Trophoblast cell (in vitro differentiated cells and primary cell): ENCODE data around the gene GDF7.
"Not testable (repeated sequence)": the region's sequence is repeated elsewhere in the genome, so short reads cannot be mapped to it uniquely, and the experiment has no call there.

ENCODE experiments used
- DNase-seq, 2 donors: peaks; one replicate each; pipeline ENCODE4 v3.0.0-alpha.2; 2016
- H2AFZ ChIP-seq: 2 replicates; pipeline ENCODE4 v1.6.1; 2013; ENCODE audit warnings: low read length, moderate library complexity, mild to moderate bottlenecking; ENCODE audit not compliant: insufficient read depth, poor library complexity
- H2AK5ac ChIP-seq: 2 replicates; pipeline ENCODE4 v1.6.1; 2013; ENCODE audit warnings: mild to moderate bottlenecking, low read length
- H2BK120ac ChIP-seq: 2 replicates; pipeline ENCODE4 v1.6.1; 2013; ENCODE audit warnings: low read length, mild to moderate bottlenecking, moderate library complexity; ENCODE audit not compliant: insufficient read depth, poor library complexity
- H2BK12ac ChIP-seq: 2 replicates; pipeline ENCODE4 v1.6.1; 2013; ENCODE audit warnings: mild to moderate bottlenecking, low read length, moderate library complexity
- H2BK5ac ChIP-seq: 2 replicates; pipeline ENCODE4 v1.6.1; 2013; ENCODE audit warnings: low read length, low read depth, moderate library complexity, mild to moderate bottlenecking; ENCODE audit not compliant: poor library complexity
- H3K14ac ChIP-seq: 2 replicates; pipeline ENCODE4 v1.6.1; 2013; ENCODE audit warnings: mild to moderate bottlenecking, low read length
- H3K18ac ChIP-seq: 2 replicates; pipeline ENCODE4 v1.6.1; 2013; ENCODE audit warnings: mild to moderate bottlenecking, low read length
- H3K23ac ChIP-seq: 2 replicates; pipeline ENCODE4 v1.6.1; 2013; ENCODE audit warnings: low read length
- H3K27ac ChIP-seq: 2 replicates; pipeline ENCODE4 v1.5.1; 2013; ENCODE audit warnings: low read depth, mild to moderate bottlenecking, inconsistent platforms, low read length, moderate library complexity
- H3K27me3 ChIP-seq: 2 replicates; pipeline ENCODE4 v1.6.1; 2013; ENCODE audit warnings: inconsistent platforms, mild to moderate bottlenecking, low read length, moderate library complexity; ENCODE audit not compliant: insufficient read depth
- H3K36me3 ChIP-seq, 2 experiments: 1 replicate in 1 of 2; 2 replicates in 1 of 2; pipeline ENCODE4 v1.6.1; 2013; ENCODE audit warnings: low read length in 2 of 2, mild to moderate bottlenecking in 2 of 2, moderate library complexity in 1 of 2; ENCODE audit not compliant: insufficient read depth in 2 of 2, control insufficient read depth in 1 of 2
- H3K4ac ChIP-seq: 2 replicates; pipeline ENCODE4 v1.6.1; 2013; ENCODE audit warnings: low read depth, mild to moderate bottlenecking, low read length, moderate library complexity
- H3K4me1 ChIP-seq, 2 experiments: 1 replicate in 1 of 2; 2 replicates in 1 of 2; pipeline ENCODE4 v1.6.1; 2013; ENCODE audit warnings: low read length in 2 of 2, mild to moderate bottlenecking in 2 of 2, moderate library complexity in 1 of 2; ENCODE audit not compliant: insufficient read depth in 2 of 2, control insufficient read depth in 1 of 2
- H3K4me2 ChIP-seq: 2 replicates; pipeline ENCODE4 v1.6.1; 2013; ENCODE audit warnings: inconsistent platforms, mild to moderate bottlenecking, low read length, moderate library complexity
- H3K4me3 ChIP-seq: 2 replicates; pipeline ENCODE4 v1.5.1; 2013; ENCODE audit warnings: mild to moderate bottlenecking, low read depth, low read length, inconsistent platforms
- H3K79me1 ChIP-seq: one replicate; pipeline ENCODE4 v1.6.1; 2013; ENCODE audit warnings: low read length
- H3K79me2 ChIP-seq: 2 replicates; pipeline ENCODE4 v1.6.1; 2013; ENCODE audit warnings: low read length, mild to moderate bottlenecking; ENCODE audit not compliant: control insufficient read depth, insufficient read depth, poor library complexity
- H3K9ac ChIP-seq: 2 replicates; pipeline ENCODE4 v1.6.1; 2013; ENCODE audit warnings: mild to moderate bottlenecking, low read length
- H3K9me3 ChIP-seq: 2 replicates; pipeline ENCODE4 v1.6.1; 2013; ENCODE audit warnings: low read depth, mild to moderate bottlenecking, control low read depth, inconsistent platforms, low read length; ENCODE audit not compliant: insufficient read depth
- H4K12ac ChIP-seq: 2 replicates; pipeline ENCODE4 v1.6.1; 2013; ENCODE audit warnings: low read depth, mild to moderate bottlenecking, low read length, moderate library complexity
- H4K8ac ChIP-seq: 2 replicates; pipeline ENCODE4 v1.6.1; 2013; ENCODE audit warnings: low read depth, mild to moderate bottlenecking, low read length, moderate library complexity
- H4K91ac ChIP-seq: one replicate; pipeline ENCODE4 v1.6.1; 2013; ENCODE audit warnings: low read depth, mild to moderate bottlenecking, low read length, moderate library complexity
- WGBS: extraction: QIAGEN DNeasy Blood & Tissue Kit; methylation state at CpG from one replicate; pipeline ENCODE4 v1.1.7; 2013; ENCODE audit warnings: missing lambda C conversion rate; ENCODE audit not compliant: insufficient read length, insufficient coverage; ENCODE audit errors: extremely low coverage; 5-methylcytosine and 5-hydroxymethylcytosine counted together

The GDF7 gene

GRCh38 chr2:20713585-20713984, 46.6 kb downstream of the GDF7 start:
- H3K4me1 ChIP-seq, H2AFZ ChIP-seq, H3K9me3 ChIP-seq, H3K27me3 ChIP-seq, H3K79me1 ChIP-seq, H3K4me2 ChIP-seq, H3K14ac ChIP-seq, H3K27ac ChIP-seq, H2BK12ac ChIP-seq, H3K4ac ChIP-seq, DNase-seq, H4K12ac ChIP-seq, H3K36me3 ChIP-seq, H4K8ac ChIP-seq, H3K4me3 ChIP-seq, H2BK120ac ChIP-seq, H2BK5ac ChIP-seq, H3K9ac ChIP-seq, H2AK5ac ChIP-seq, H3K79me2 ChIP-seq, H4K91ac ChIP-seq, H3K18ac ChIP-seq, H3K23ac ChIP-seq: not testable (repeated sequence)
- no CpG with 5 or more reads among the region's 3 CpGs for WGBS

- not testable (repeated sequence) for H3K4ac ChIP-seq, H3K27me3 ChIP-seq, H4K91ac ChIP-seq, H2AFZ ChIP-seq, H3K4me3 ChIP-seq, DNase-seq, H2BK120ac ChIP-seq, H3K79me1 ChIP-seq, H3K36me3 ChIP-seq, H2BK12ac ChIP-seq, H3K18ac ChIP-seq, H3K4me2 ChIP-seq, H3K9ac ChIP-seq, H2BK5ac ChIP-seq, H3K9me3 ChIP-seq, H3K14ac ChIP-seq, H3K79me2 ChIP-seq, H2AK5ac ChIP-seq, H3K23ac ChIP-seq, H3K27ac ChIP-seq, H4K8ac ChIP-seq, H4K12ac ChIP-seq, H3K4me1 ChIP-seq
- no CpG with 5 or more reads among the region's 2 CpGs for WGBS
Observed at GRCh38 chr2:20714412-20714811, 47.5 kb downstream of the GDF7 start.

- H3K14ac ChIP-seq, H3K18ac ChIP-seq, DNase-seq, H3K4ac ChIP-seq, H3K27me3 ChIP-seq, H3K4me3 ChIP-seq, H3K4me2 ChIP-seq, H4K91ac ChIP-seq, H3K23ac ChIP-seq, H2BK120ac ChIP-seq, H3K27ac ChIP-seq, H4K12ac ChIP-seq, H2AK5ac ChIP-seq, H3K9ac ChIP-seq, H2BK5ac ChIP-seq, H3K36me3 ChIP-seq, H2BK12ac ChIP-seq, H2AFZ ChIP-seq, H3K4me1 ChIP-seq, H3K79me1 ChIP-seq, H3K79me2 ChIP-seq, H4K8ac ChIP-seq, H3K9me3 ChIP-seq: not testable (repeated sequence)
- no CpG with 5 or more reads among the region's 3 CpGs for WGBS
Observed at GRCh38 chr2:20716164-20716563, 49.2 kb downstream of the GDF7 start.

GRCh38 chr2:20717641-20718040, 50.7 kb downstream of the GDF7 start:
- no peaks in the 10 kb centered on the region for H3K79me2 ChIP-seq
- H3K9me3 ChIP-seq: no peaks in the 10 kb centered on the region
- no peaks in the 10 kb centered on the region for H3K4me1 ChIP-seq
- WGBS: no CpG with 5 or more reads among the region's 1 CpG
- H2BK12ac ChIP-seq: no peak overlapping the region
- no peak overlapping the region for H3K4me2 ChIP-seq
- no peak overlapping the region for H3K4me3 ChIP-seq
- H4K8ac ChIP-seq: no peak overlapping the region
- no peak overlapping the region for H4K12ac ChIP-seq
- no peak overlapping the region for H2BK5ac ChIP-seq
- H2AFZ ChIP-seq: no peak overlapping the region
- no peak overlapping the region for H3K4ac ChIP-seq
- H3K36me3 ChIP-seq: no peaks in the 10 kb centered on the region
- H3K79me1 ChIP-seq: no peaks in the 10 kb centered on the region
- no peak overlapping the region for H3K9ac ChIP-seq
- no peak for DNase-seq
- H2AK5ac ChIP-seq: no peak overlapping the region
- no peak overlapping the region for H2BK120ac ChIP-seq
- H3K27me3 ChIP-seq: no peaks in the 10 kb centered on the region
- no peak overlapping the region for H3K27ac ChIP-seq
- H3K18ac ChIP-seq: no peak overlapping the region
- no peak overlapping the region for H3K23ac ChIP-seq
- no peak overlapping the region for H3K14ac ChIP-seq
- no peak overlapping the region for H4K91ac ChIP-seq
